ENCODE measurements around the gene ABCC4. TPM values are rescaled to one million over a fixed set of nuclear protein-coding genes. Genes with fewer than 3 reads are reported as not detected.
"Not testable (repeated sequence)": the region's sequence is repeated elsewhere in the genome, so short reads cannot be mapped to it uniquely, and the experiment has no call there.

ABCC4 gene
- total RNA-seq, 1 donor from 2014 or later: 19.0 TPM

- Mint-ChIP-seq H3K36me3 (ENCODE audit: low read depth, unreplicated experiment) (peaks cover 8% of the 10 kb centered on the region), H3K9me3 (ENCODE audit: unreplicated experiment) (no peaks in the 10 kb centered on the region), H3K4me1 (ENCODE audit: unreplicated experiment) (peaks cover 7% of the 10 kb centered on the region), H3K4me3 (ENCODE audit: unreplicated experiment) (no peak overlapping the region), H3K27me3 (ENCODE audit: unreplicated experiment) (peaks cover 1% of the 10 kb centered on the region), H3K27ac (ENCODE audit: unreplicated experiment) (no peak overlapping the region)
- TF ChIP-seq, protein P1, sequence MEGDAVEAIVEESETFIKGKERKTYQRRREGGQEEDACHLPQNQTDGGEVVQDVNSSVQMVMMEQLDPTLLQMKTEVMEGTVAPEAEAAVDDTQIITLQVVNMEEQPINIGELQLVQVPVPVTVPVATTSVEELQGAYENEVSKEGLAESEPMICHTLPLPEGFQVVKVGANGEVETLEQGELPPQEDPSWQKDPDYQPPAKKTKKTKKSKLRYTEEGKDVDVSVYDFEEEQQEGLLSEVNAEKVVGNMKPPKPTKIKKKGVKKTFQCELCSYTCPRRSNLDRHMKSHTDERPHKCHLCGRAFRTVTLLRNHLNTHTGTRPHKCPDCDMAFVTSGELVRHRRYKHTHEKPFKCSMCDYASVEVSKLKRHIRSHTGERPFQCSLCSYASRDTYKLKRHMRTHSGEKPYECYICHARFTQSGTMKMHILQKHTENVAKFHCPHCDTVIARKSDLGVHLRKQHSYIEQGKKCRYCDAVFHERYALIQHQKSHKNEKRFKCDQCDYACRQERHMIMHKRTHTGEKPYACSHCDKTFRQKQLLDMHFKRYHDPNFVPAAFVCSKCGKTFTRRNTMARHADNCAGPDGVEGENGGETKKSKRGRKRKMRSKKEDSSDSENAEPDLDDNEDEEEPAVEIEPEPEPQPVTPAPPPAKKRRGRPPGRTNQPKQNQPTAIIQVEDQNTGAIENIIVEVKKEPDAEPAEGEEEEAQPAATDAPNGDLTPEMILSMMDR (IDR thresholded peaks at IDR 0.05; ENCODE audit: unreplicated experiment): no peak
- no peak for DNase-seq (ENCODE audit: low spot score)
Measured at GRCh38 chr13:95193509-95194230, 107.6 kb downstream of the ABCC4 start.

GRCh38 chr13:95192998-95193397 lies 108.3 kb downstream of the ABCC4 start:
- Mint-ChIP-seq H3K27me3 (ENCODE audit: unreplicated experiment) (peaks cover 1% of the 10 kb centered on the region), H3K36me3 (ENCODE audit: low read depth, unreplicated experiment) (peaks cover 8% of the 10 kb centered on the region), H3K9me3 (ENCODE audit: unreplicated experiment) (no peaks in the 10 kb centered on the region), H3K4me1 (ENCODE audit: unreplicated experiment) (peaks cover 7% of the 10 kb centered on the region), H3K27ac (ENCODE audit: unreplicated experiment) (no peak overlapping the region), H3K4me3 (ENCODE audit: unreplicated experiment) (no peak overlapping the region)
- TF ChIP-seq, protein P1 (IDR thresholded peaks at IDR 0.05; ENCODE audit: unreplicated experiment): no peak
- no peak for DNase-seq (ENCODE audit: low spot score)

DNA sequence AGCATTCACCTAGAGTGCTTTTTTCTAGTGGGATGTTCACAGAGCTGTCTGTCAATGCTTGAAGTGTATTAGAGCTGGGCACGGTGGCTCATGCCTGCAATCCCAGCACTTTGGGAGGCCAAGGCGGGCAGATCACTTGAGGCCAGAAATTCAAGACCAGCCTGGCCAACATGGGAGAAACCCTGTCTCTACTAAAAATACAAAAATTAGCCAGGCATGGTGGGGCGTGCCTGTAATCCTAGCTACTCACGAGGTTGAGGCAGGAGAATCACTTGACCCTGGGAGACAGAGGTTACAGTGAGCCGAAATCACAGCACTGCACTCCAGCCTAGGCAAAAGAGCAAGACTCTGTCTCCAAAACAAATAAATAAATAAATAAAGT lies 108.7 kb downstream of the ABCC4 start:
- not testable (repeated sequence) for H3K27me3 Mint-ChIP-seq (ENCODE audit: unreplicated experiment); H3K36me3 Mint-ChIP-seq (ENCODE audit: low read depth, unreplicated experiment)
- H3K27ac Mint-ChIP-seq (ENCODE audit: unreplicated experiment): peak overlapping the region; percentile 3

DNA sequence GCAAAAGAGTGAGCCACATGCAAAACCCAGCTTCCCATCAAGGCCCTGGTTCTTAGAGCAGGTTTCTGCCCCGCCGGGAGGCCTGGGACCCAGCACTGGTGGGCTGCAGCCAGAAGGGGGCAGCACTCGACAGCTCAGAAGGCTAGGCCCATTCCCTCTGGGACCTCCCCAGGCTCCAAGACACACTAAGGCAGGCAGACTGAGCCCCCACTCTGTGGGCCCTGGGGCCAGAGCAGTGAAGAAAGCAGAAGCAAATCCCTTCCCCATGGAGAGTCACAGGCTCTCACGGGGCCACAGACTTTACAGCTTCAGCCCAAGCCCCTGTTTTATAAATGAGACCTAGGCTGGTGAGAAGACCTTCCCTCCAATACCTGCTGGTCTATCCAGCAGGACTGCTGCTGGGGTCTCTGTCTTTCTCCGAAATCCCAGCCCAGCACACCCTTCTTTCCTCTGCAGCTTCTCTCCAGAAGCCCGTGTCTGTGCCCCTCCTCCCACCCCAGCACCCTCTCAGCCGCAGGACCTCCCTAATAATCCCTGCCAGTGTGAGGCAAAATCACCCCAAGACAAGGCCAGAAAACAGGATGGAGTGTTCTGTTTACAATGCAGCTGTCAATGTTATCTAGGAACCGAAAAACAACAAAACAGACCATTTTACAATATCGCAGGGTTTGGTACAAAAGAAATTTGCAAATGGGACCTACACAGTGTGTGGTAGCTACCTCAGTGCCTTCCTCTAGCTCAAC lies 109.3 kb downstream of the ABCC4 start:
- Mint-ChIP-seq H3K36me3 (ENCODE audit: low read depth, unreplicated experiment) (peaks cover 8% of the 10 kb centered on the region), H3K27ac (ENCODE audit: unreplicated experiment) (peak overlapping the region; percentile 3), H3K4me3 (ENCODE audit: unreplicated experiment) (no peak overlapping the region), H3K4me1 (ENCODE audit: unreplicated experiment) (peaks cover 7% of the 10 kb centered on the region), H3K27me3 (ENCODE audit: unreplicated experiment) (peaks cover 1% of the 10 kb centered on the region), H3K9me3 (ENCODE audit: unreplicated experiment) (no peaks in the 10 kb centered on the region)
- TF ChIP-seq, protein P1 (IDR thresholded peaks at IDR 0.05; ENCODE audit: unreplicated experiment): peak; percentile 84
- DNase-seq (ENCODE audit: low spot score): peak; percentile 93

More for the DNA sequence above, 108.7 kb downstream of the ABCC4 start:
- H3K4me3 Mint-ChIP-seq (ENCODE audit: unreplicated experiment); DNase-seq (ENCODE audit: low spot score); H3K9me3 Mint-ChIP-seq (ENCODE audit: unreplicated experiment); H3K4me1 Mint-ChIP-seq (ENCODE audit: unreplicated experiment): not testable (repeated sequence)

GRCh38 chr13:95188128-95188527 lies 113.1 kb downstream of the ABCC4 start:
- no peak overlapping the region for H3K27ac Mint-ChIP-seq (ENCODE audit: unreplicated experiment)
- no peak overlapping the region for H3K4me3 Mint-ChIP-seq (ENCODE audit: unreplicated experiment)
- H3K27me3 Mint-ChIP-seq (ENCODE audit: unreplicated experiment): no peaks in the 10 kb centered on the region
- no peak for DNase-seq (ENCODE audit: low spot score)
- H3K4me1 Mint-ChIP-seq (ENCODE audit: unreplicated experiment): peaks cover 5% of the 10 kb centered on the region
- H3K36me3 Mint-ChIP-seq (ENCODE audit: low read depth, unreplicated experiment): peaks cover 4% of the 10 kb centered on the region
- no peaks in the 10 kb centered on the region for H3K9me3 Mint-ChIP-seq (ENCODE audit: unreplicated experiment)
- TF ChIP-seq, protein P1 (IDR thresholded peaks at IDR 0.05; ENCODE audit: unreplicated experiment): no peak

All from endothelial cell (in vitro differentiated cells).